Nephron progenitor cell (in vitro differentiated cells): Measurements from ENCODE around the gene ATG9A.

Experiments
- DNase-seq: peaks from one replicate; pipeline ENCODE4 v3.0.0; 2021
- H3K27ac Mint-ChIP-seq: 2 replicates; pipeline ENCODE4 v1.8.0; 2021; ENCODE audit warnings: mild to moderate bottlenecking, moderate library complexity, mixed read lengths
- H3K27me3 Mint-ChIP-seq: 2 replicates; pipeline ENCODE4 v1.8.0; 2021; ENCODE audit warnings: mild to moderate bottlenecking, low read depth, mixed read lengths; ENCODE audit not compliant: poor library complexity
- H3K36me3 Mint-ChIP-seq: 2 replicates; pipeline ENCODE4 v1.8.0; 2021; ENCODE audit warnings: low read depth, mixed read lengths
- H3K4me1 Mint-ChIP-seq: 2 replicates; pipeline ENCODE4 v1.8.0; 2021; ENCODE audit warnings: mixed read lengths
- H3K4me3 Mint-ChIP-seq: 2 replicates; pipeline ENCODE4 v1.8.0; 2021; ENCODE audit warnings: mild to moderate bottlenecking, moderate library complexity, mixed read lengths
- H3K9me3 Mint-ChIP-seq: 2 replicates; pipeline ENCODE4 v1.8.0; 2021; ENCODE audit warnings: mild to moderate bottlenecking, moderate library complexity, mixed read lengths
- CTCF ChIP-seq: fragments of 200-600 bp; sonication (generic); IDR thresholded peaks from 2 replicates; pipeline ENCODE4 v1.5.0; 2021; ENCODE audit warnings: antibody characterized with exemption

Gene ATG9A

GRCh38 chr2:219210196-219210885, 19.1 kb downstream of the ATG9A start:
- H3K4me3 Mint-ChIP-seq = no peak overlapping the region
- H3K9me3 Mint-ChIP-seq = no peaks in the 10 kb centered on the region
- H3K36me3 Mint-ChIP-seq = peaks cover 35% of the 10 kb centered on the region
- no peak for DNase-seq
- H3K4me1 Mint-ChIP-seq = peaks cover 23% of the 10 kb centered on the region
- no peak for TF ChIP-seq CTCF
- H3K27me3 Mint-ChIP-seq = no peaks in the 10 kb centered on the region
- H3K27ac Mint-ChIP-seq = no peak overlapping the region

GRCh38 chr2:219209236-219210195, 19.9 kb downstream of the ATG9A start:
- peaks cover 32% of the 10 kb centered on the region for H3K36me3 Mint-ChIP-seq
- no peak for DNase-seq
- peaks cover 23% of the 10 kb centered on the region for H3K4me1 Mint-ChIP-seq
- no peak overlapping the region for H3K27ac Mint-ChIP-seq
- peaks cover 1% of the 10 kb centered on the region for H3K9me3 Mint-ChIP-seq
- H3K4me3 Mint-ChIP-seq = no peak overlapping the region
- no peaks in the 10 kb centered on the region for H3K27me3 Mint-ChIP-seq
- TF ChIP-seq CTCF = no peak

GRCh38 chr2:219207884-219208740, 21.3 kb downstream of the ATG9A start:
- peak overlapping the region; percentile 83 for H3K27ac Mint-ChIP-seq
- no peak for DNase-seq
- no peak for TF ChIP-seq CTCF
- no peaks in the 10 kb centered on the region for H3K27me3 Mint-ChIP-seq
- H3K9me3 Mint-ChIP-seq = peaks cover 11% of the 10 kb centered on the region
- H3K36me3 Mint-ChIP-seq = peaks cover 23% of the 10 kb centered on the region
- H3K4me3 Mint-ChIP-seq = peak overlapping the region; percentile 83
- peaks cover 23% of the 10 kb centered on the region for H3K4me1 Mint-ChIP-seq

GRCh38 chr2:219207134-219207883, 22.1 kb downstream of the ATG9A start:
- TF ChIP-seq CTCF = no peak
- Mint-ChIP-seq H3K4me1 (peaks cover 23% of the 10 kb centered on the region), H3K4me3 (peak overlapping the region; percentile 83), H3K27ac (peak overlapping the region; percentile 64), H3K36me3 (peaks cover 17% of the 10 kb centered on the region), H3K9me3 (peaks cover 15% of the 10 kb centered on the region), H3K27me3 (no peaks in the 10 kb centered on the region)
- no peak for DNase-seq
